Iris pigment epithelial cell (primary cell): Measurements from ENCODE around the gene NLGN1.

Experiments used
- DNase-seq: peaks from one replicate; pipeline ENCODE4 v3.0.0-alpha.2; 2011; ENCODE audit warnings: low read depth

NLGN1 gene

DNA sequence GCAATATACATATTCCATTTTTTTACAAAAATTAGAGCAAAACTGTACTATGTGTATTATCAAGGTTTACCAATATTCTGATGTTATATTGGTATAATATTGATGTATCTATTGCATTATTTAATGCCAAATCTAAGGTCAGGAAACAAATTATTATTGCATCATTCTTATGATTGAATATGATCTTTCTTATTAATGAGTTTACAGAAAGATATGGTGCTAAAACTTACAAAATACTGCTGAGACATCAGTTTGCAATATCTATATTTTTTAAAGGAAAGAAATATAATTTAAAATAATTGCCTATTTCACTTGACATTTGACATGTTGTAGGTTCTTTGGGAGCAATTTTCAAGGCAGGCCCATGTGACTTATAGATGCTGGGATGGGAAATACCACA, 357.6 kb downstream of the NLGN1 start:
- DNase-seq, result no peak

DNA sequence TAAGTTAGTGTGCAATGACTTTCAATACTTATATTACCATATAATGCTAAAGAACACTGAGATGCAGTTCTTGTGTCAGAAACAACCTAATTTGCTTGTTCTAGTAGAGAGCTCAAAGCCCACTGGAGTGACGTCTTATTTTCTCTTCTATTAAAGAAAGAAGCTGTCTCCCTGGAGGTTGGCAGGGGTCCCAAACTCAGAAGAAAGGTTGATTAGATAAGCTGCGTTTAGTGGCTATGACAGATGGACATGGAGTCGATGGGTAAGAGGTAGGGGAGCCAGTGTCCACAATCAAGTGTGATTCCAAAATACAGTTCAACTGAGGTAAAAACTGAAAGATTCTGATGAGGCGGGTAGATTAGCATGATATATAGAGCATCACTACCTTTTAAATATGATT, 363.6 kb downstream of the NLGN1 start:
- no peak for DNase-seq

DNA sequence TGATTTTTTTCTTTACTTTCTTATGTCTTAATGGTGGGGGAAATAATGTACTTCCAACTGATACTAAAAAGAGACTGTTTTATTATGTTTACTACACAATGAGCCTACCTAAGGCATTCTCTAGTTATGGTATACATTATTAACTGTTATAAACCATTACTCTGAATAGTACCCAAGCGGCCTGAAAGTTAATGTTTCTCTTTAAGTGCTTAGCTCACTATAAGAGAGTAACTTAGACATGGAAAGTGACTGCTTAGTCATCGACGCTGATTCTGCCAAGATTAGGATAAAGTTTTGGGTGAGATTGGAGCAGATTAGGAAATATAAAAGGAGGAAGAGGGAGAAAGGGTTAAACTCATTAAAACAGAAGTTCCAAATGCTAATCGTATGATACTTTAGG, 365.0 kb downstream of the NLGN1 start:
- DNase-seq, result no peak

DNA sequence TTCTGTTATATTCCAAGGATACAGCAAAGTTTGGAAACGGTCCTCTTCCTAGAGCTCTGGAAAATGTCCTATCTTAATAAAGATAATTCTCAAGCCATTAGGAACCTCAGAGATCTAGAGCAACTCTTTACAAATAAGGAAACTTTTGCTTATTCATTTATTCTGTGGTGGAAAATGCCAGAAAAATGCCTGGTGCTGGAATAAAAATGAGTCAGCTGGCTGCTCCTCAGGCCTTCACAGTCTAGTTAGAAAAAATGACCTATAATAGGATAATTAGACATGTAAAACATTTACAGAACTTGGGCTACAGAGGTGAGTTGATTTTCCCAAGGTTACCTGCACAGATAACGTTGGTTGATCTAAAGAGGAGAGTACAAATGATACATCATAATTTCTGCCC, 372.5 kb downstream of the NLGN1 start:
- DNase-seq, result peak; percentile 26

DNA sequence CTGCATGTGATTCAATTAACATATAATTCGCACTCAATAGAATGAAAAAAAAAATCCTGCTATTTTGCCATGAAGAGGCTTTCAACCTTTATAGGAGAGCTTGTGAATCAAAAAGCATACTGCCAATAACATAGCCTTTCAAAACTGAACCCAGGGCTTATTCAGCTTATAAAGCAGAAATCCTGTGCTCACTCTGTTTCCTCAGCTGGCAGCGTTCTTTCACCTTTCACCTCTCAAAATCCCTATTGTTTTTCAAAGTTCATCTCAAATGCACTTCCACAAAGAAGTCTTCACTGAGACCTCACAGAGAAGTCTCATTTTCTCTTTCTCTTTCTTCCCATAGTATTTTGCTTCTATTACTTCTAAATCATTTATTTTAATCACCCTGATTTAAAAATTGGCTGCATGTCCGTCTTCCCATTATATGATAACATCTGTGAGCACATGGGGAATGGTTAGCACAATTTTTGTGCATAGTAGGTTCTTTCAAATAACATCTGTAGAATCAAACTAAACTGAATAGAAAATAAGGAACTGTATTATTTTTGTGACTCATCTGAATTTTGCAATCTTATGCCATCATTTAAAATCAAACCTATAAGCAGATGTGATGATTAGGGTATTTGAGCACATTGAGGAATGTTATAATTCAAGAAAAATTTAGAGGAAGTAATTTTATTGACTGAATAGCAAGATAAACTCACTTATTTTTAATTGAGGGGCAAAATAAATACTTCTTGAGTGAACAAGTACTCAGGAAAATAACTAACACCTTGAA, 373.4 kb downstream of the NLGN1 start:
- DNase-seq, result peak; percentile 40

DNA sequence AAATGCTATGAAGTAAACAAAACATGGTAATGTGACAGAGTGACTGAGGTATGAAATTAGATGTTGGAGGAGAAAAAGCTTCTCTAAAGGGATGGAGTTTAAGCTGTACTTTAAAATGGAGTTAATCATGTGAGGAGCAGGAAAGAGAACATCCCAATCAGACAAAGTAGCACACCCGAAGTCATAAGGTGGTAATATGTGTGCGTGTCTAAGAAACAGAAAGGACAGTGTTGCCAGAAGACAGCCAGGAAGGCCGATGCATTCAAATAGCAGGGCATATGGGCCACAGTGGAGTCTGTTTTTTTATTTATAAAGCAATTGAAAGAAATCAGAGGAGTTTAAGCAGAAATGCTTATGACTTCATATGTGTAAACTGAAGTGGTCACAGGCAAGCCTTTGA, 376.3 kb downstream of the NLGN1 start:
- no peak for DNase-seq

DNA sequence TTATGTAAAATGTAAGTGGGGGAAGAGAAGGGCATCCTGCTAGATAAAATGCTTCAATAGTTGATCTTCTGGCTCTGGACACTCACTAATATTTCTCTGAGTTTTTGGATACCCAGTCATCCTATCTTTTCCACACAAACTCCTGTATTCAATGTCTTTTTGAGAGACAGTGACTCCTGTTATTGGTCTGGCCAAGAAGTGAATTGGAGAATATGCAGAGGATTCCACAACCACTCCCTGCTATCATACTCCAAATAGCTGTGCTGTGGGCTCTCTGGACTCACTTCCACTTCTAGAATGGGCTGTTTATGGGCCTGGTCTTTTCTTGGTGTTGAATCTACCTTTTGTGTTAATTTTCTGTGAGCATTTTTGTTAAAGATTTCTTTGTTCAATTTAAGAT, 376.8 kb downstream of the NLGN1 start:
- DNase-seq, result no peak

DNA sequence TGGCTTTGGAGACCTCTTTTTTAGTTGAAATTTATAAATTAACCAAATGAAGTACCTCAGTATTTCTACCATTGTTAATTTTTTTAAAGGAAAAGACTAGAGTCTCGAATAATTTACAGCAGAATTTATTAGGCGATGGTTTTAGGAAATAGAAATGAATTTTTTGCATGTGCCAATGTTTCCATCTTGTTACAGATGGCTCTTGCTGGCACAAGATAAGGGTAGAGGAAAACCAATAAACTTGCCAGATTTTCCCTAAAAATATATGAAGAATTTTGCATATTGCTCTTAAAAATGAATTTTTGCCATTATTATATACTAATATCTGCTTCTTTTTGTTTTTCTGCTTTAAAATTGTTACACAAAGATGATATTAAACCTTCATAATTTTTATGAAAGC, 380.7 kb downstream of the NLGN1 start:
- no peak for DNase-seq

DNA sequence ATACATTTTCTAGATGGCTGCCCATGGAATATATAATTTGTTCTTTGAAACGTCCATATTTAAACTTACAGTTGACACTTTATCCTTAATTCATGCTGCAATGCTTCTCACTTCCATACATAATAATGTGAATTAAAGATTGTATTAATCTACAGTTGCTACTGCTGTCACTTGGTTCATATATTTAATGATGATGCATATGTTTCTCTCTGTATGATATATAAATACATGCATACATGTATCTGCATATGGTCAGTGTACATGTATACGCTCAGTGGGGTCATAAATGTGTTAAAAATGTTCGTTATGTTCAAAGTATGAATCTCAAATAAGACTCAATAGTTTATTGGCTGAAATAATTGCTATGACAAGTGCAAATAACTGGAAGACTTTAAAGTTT, 382.5 kb downstream of the NLGN1 start:
- no peak for DNase-seq

DNA sequence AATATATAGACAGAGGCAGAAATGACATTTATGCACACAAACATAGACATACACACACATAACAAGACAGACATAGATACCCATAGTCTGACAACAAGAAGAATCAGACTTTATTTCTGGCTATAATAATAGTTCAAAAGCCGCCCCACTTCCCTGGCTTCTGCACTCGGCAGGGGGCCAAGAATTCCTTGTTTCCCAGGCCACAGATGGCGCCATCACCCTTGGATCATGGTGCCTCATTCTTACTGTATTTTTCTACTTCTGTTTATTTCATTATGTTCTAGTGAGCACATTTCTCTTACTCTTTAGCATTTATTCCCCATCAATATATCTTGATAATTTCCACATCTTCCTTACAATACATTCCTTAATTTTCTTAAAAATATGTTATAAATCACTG, 387.5 kb downstream of the NLGN1 start:
- no peak for DNase-seq

DNA sequence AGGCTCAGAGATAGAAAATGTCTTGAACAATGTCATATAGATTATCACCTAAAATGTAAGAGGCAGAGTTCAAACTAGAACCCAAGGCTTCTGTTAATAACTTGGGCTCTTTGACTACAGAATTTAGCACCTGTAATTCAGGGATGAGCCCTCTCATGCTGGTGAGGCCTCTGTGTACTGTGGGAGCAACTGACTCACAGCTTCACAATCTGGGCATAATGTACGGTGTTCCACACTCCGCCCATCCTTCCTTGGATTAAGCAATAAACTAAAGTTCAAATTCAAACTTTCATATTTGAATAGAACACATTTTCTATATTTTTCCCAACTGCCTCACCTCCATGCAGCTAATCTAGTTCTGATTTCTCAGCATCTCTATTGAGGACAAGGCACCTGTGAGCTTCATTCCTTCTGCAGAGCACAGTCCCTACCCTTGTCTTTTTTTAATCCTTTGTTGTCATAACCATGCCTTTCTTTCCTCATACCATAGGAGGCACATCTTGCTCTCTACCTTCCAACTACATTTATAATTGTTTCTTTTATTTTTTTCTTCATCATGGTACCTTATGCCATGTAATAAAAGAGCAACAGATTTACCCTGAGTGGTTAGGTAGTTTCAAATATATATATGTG, 392.1 kb downstream of the NLGN1 start:
- peak; percentile 45 for DNase-seq

DNA sequence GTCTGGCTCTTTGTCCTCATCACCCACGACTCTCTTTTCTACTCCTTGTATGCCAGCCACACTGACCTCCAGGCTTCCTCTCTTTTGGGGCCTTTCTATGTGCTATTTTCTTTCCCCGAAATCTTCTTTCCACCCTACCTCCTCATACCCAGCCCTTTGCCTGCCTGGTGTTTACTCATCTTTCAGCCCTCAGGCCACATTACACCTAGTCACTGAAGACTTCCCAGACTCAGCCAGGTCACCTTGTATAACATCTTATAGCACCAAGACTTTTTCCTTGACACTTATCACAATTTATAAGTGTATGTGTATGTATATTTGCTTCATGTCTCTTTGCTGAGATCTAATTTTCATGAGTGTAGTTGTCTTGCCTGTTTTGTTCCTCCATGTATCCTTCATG, 396.4 kb downstream of the NLGN1 start:
- no peak for DNase-seq

DNA sequence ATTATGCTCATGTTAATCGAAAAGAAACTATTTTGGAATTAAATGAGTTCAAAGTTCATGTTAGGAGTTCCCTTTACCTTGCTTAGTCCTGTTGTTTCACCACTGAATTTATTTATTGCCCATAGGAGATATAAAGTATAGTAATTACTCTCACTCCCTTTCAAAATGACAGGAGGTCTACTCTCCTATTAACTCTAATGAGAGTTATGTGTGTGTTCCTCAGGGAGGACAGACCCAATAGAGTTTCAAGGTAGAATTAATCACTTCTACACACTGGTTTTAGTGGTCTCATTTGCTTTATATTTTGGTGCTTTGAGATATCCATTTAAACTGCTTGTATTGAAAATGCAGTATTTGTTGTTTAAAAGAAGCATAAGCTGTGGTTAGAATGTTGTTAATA, 398.9 kb downstream of the NLGN1 start:
- no peak for DNase-seq

DNA sequence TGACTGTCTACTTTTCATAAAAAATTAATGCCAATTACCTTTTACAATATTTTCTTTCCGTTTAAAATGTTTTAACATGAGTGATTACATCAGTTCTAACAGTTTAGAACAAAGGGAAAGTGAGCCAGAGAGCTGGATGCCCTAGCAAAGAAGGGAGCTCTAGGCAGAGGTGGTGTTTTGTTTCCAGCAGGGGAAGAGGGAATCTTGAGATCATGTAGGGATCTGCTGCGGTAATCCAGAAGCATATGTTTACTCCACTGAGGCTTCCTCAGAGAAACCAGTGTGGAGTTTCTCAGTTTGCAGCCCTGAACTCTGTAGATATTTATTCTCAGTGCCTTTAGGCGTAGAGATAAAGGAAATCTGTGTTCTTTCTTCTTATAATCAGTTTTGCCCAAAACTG, 399.3 kb downstream of the NLGN1 start:
- DNase-seq, result no peak

DNA sequence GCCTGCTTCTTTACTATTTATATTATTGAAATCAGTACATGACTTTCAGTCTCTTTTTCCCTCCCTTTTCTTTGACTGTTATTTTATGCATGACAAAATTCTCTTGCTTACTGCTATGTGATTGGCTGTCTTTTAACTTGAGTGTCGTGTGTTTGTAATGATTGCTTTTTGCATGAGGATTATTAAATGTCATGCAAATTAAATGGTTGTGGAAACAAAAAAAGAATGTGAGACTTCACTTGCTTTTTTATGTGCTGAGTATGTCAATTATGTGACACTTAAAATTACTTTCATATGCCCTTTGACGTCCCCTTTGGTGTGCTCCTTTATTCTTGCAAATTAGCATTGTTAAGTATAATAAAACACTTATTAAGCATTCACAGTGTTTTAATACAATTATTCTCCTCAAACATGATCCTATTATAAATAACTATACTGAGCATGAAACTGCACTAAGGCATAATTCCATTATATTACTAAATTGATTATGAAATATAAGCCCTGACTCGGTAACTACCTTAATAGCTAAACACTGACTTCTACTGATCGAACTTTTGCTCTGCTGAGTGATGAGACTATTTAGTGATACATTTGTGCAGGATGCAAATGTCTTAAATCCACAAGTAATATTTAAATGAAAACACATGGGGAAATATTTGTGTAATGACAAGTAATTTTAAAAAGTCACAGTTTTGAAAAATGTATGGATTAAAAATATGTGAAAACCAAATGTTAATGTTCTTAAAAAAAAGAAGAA, 401.7 kb downstream of the NLGN1 start:
- no peak for DNase-seq

DNA sequence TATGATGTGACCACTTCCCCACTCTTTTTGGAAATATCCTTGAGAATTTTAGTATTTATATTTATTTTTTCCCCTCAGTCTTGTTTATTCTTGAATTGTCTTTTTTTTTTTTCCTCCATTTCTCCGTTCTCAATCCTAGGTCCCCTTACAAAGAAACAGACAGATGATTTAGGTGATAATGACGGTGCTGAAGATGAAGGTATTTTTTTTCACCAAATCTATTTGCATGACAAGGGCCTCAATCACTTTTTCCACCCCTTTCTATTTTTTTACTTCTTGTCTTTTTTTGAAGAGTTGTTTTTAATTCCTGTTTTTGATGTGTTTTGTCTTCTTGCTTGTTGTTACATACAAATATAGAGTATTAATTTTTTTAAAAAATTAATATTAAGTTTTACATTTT, 402.6 kb downstream of the NLGN1 start:
- DNase-seq, result no peak

DNA sequence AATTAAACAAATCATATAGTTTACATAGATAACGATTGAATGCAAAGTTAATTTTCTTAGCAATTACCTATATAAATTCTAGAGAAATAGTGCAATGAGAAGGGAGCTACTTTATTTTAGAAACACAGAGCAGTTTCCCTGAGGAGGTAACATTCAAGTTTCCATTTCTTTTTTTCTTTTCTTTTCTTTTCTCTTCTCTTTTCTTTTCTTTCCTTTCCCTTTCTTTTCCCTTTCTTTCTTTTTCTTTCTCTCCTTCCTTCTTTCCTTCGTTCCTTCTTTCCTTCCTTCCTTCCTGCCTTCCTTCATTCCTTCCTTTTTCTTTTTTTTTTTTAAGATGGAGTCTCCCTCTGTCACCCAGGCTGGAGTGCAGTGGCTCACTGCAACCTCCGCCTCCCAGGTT, 417.3 kb downstream of the NLGN1 start:
- no peak for DNase-seq

DNA sequence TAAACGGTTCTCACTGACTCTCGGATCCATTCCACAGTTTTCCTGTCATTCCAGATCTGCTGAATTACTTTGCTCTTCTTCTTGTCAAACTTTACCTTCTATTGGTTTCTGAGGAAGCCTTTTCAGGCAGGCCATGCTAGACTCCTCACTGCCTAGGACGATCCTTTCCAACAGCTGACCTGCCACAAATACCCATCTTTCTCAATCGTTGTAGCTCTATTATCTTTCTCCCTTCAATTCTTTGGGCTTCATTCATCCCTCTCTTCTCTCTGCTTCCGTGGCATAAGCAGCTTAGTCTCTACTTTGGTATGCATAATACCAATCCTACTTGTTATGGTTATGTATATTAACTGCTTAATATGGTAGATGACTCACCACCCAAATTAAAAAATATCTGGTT, 421.8 kb downstream of the NLGN1 start:
- DNase-seq, result no peak

DNA sequence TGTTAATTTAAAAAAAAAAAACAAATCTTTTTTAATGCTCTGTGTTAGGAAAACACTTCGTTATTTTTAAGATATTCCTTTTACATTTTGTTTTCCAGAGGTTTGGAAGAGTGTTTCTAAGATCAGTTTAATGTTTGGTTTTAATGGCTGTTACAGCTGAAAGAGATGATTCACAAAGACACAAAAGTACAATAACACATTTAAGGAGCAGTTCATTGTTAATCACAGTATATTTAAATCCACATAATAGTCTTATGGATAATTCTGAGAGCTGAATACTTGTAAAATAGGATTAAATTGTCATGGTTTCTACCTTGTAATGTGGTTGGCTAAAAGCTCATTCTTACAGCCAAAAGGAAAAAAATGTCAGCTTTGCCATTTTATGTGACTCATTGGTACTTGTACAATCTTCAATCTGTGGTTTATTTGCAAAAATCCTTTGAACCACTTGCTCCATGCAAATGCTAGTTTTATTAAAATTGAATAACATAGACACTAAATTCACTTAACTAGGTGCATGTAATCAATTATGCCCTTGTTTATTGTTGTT, 426.4 kb downstream of the NLGN1 start:
- peak; percentile 3 for DNase-seq

DNA sequence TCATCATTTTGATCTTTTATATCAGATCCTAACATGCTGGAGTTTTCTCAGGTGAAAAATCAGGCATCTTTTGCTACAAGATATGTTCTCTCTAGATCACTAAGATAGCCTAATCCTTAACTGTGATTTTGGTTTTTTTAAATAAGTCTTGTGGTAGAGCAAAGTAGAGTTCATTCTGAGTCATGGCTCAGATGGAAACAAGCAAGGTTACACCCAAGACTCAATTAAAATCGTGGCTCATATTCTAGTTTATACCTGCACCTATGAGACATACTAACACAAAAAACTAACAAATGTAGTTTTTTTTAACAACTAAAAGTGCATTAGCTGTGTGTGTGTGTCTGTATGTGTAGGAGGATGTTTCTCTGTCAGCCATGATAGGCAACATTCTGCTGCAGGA, 428.2 kb downstream of the NLGN1 start:
- DNase-seq, result peak; percentile 3

DNA sequence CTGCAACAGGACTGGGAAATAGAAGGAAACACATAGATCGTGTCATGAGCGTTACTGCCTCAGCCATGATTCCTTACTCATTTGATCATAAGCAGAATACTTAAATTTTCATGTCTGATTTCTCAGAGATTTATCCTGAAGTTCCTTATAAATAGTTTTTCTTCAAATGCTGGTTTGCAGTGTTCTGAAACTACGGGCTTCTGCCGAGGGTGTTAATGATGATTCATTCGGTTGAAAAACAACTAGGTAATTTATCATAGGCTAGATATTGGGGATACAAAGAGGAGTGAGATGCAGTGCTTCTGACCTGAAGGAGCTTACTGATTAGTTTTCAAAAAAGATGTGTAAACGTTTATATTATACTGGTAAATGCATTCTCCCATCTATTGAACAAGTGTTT, 428.9 kb downstream of the NLGN1 start:
- no peak for DNase-seq

DNA sequence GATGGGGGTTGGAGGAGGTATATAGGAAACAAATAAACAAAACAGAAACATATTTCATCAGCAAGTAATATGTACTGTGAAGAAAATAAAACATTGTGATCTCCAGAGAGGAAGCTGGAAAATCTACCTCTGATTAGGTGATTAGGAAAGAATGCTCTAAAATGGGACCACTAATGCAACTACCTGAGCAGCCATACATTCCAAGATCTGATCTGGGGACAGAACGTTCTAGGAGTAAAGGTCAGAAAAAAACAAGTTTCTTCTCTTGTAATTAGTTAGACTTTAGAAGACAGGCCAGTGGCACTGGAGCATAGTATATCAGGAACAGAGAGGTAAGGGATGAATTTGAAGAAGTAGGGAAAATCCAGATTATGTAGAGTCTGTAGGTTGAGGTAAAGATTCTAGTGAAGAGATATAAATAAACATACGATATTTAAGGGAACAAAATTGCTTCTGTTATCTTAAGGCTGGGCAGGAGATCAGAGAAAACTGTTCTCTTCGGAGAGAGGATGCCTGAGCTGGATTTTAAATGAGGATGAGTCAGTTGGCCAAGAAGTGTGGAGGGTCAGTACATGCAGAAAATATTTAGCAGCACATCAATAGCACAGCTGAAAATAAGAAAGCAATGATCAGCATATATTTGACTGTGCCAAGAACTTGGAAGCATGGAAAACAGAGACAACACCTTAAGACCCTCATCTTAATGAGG, 429.5 kb downstream of the NLGN1 start:
- peak; percentile 52 for DNase-seq
